NCI-H2081 treated with DMSO at 0.1 percent for 48 hours (cell line): ENCODE measurements around the gene MUSK.
"Not testable (repeated sequence)": the region's sequence is repeated elsewhere in the genome, so short reads cannot be mapped to it uniquely, and the experiment has no call there.

Source experiments
- DNase-seq: peaks from one replicate; lab custom pipeline; 2025; lab: John Stamatoyannopoulos, UW

MUSK gene

GRCh38 chr9:110763568-110763967 is 95.0 kb downstream of the MUSK start:
- no peak for DNase-seq

GRCh38 chr9:110764006-110764405 is 95.4 kb downstream of the MUSK start:
- no peak for DNase-seq

GRCh38 chr9:110765926-110766325 is 97.3 kb downstream of the MUSK start:
- DNase-seq: no peak

GRCh38 chr9:110767559-110768063 is 99.0 kb downstream of the MUSK start:
- no peak for DNase-seq

DNA sequence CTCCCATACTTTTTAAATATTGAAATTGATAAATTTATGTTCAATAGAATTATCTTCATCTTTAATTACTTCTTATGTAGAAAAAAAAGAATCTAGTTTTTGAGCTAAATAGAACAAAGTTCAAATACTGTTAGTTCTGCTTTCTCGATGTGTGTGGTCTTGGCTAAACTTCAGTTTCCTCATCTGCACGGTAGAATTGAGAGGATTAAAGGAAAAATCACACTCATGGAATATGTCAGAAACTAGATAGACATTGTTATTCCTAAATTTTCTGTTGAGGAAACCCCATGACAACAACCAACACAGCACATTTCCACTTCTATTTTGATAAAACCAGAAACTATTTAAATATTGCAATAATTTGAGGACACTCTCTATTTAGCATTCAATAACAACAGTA is 100.3 kb downstream of the MUSK start:
- no peak for DNase-seq

DNA sequence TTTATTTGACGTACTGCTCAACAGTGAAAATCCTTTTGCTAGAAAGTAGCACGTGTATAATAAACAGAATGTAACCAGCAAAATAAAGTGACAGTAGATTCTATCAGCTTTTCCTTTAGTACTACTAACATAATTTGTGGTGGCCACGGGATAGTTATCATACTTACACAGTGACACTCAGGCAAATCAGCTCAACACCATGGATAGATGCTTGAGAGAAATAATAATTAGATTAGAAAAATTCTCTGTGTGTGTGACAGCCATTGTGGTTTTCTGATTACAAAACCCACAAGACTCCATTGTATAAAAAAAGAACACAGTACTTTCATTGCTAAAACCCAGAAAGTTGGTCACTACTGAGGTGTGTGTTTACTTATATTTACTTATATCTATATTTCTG is 101.1 kb downstream of the MUSK start:
- no peak for DNase-seq

- no peak for DNase-seq
Measured at GRCh38 chr9:110775724-110776123, 107.1 kb downstream of the MUSK start.

DNA sequence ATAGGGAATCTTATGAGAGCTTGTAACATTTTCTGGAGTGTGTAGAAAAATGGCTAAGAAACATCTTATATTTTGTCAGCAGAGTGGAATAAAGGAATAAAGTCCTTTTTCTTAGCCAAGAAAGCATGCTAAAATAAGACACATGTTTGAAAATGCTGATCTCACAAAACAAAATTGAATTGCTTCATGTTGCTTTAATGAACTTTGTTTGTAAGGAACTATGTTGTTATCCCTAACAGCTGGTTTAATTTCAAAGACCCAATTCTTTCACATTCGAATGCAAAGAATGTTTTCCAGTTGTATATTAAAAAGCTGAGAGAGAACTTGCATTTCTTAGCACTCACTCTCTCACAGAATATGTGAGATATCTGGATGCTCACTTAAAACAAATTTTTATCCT is 107.6 kb downstream of the MUSK start:
- DNase-seq: no peak

DNA sequence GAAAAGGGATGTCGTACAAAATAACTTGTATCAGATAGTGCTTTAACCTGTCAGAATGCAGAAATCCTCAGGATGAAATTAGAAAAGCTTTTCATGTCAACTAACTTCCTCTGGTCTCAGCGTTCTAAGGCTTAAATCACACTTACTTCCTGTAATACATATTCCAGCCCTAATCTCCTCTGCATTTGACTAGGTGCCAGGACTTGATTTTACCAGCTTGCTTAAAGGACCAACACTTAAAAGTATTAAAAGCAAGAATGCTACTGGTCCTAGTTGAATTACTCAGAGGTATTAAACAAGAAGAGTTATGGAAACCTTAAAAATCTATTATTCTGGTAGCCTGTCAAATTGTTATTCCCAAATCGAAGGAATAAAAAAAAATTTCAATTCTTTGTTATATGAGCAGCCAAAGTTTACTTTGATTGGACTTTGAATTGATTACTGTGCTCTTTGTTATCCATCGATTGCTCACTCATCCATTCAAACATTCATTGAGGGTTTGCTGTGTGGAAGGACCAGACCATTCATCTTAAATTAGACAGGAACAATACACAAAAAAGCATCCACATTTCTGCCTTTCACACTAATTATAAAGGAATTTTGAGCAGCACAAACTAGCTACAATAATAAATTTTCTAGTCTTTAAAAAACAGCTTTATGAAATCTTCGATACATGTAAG is 108.7 kb downstream of the MUSK start:
- DNase-seq: no peak

DNA sequence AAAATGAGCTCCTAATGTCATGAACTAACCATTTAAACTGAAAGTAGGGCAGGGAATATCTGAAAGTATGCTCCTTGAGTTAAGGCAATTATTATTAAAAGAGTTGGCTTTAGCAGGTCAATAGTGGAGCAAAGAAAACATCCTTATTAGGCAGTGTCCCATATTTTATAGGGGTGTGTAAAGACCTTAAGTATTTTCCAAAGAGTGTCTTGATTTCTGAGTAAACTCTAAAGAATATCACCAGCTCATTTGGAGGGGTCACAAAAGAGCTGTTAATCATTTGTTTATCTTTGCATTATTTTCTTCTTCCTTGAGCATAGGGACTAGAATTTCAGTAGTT is 109.3 kb downstream of the MUSK start:
- DNase-seq: no peak

- no peak for DNase-seq
Measured at GRCh38 chr9:110782701-110783100, 114.1 kb downstream of the MUSK start.

DNA sequence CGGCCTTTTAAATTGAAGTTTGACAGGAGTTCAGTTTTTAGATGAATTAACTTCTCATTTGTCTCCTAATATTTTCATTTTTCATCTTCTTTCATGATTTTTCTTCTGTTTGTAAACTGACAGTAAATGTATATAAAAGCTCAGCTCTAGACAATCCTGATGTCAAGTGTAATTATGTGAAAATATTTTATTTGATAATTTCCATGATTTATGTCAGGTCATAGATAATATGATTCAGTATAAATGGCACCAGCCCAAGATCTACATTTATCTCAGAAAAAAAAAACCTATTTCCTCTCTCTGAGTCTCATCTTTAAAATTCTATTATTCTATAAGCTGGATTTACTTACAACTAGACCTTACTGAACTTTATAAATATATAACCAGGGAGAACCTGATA is 115.7 kb downstream of the MUSK start:
- DNase-seq: no peak

- DNase-seq: no peak
Measured at GRCh38 chr9:110785166-110785565, 116.6 kb downstream of the MUSK start.

- DNase-seq: not testable (repeated sequence)
Measured at GRCh38 chr9:110788396-110788795, 119.8 kb downstream of the MUSK start.

DNA sequence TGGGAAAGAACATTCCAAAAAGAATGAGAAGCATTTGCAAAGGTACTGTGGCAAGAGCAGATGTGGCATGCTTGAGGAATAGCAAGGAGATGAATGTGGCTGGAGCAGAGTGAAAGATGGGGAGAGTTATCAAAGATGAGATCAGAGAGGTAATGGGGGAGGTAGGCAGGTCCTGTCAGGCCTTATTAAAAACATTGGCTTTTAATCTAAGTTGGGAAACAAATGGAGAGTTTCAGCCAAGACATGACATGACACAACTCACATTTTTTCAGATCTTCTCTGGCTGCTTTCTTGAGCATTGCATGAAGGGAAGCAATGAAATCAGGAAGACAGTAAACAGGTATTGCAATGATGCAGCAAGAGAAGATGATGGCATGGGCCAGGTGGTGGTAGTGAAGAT is 120.3 kb downstream of the MUSK start:
- no peak for DNase-seq

DNA sequence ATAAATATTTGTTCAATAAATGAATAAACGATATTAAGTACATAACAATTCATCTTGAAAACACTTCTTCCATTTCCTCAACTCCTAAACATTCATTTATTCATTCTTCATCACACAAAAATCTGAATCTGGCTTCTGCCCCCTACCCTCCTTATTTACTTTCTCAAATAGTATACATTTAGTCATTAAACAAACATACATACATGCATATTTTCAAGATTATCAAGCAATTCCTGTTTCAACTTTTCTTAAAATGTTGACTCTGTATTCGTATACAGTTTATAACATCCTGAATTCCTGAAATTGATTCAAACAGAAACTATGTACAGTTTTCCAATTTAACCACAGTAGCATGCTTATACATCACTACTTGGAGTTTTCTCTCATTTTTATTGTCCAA is 129.0 kb downstream of the MUSK start:
- DNase-seq: no peak

- no peak for DNase-seq
Measured at GRCh38 chr9:110799396-110799795, 130.8 kb downstream of the MUSK start.

DNA sequence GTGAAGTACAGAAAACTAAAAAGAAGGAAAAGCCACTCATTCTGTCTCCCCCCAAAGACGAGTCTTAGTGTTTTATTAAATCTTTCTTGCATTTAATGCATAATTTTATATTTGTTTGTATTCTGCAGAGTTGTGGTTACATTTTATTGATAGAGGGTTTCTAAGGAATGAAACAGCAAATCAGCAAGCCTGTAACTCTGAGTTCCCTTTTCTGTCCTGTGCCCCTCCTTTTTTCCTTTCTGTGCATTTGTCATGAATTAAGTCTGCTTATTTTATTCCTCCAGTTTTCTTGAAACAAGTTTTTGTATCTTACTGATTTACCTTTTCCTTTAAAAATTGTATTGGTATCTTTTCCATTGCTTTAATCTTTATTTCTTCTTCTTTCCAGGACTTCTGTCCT is 132.8 kb downstream of the MUSK start:
- DNase-seq: no peak

- DNase-seq: no peak
Measured at GRCh38 chr9:110802416-110803035, 133.9 kb downstream of the MUSK start.

GRCh38 chr9:110807956-110808598 is 139.5 kb downstream of the MUSK start:
- no peak for DNase-seq

GRCh38 chr9:110808599-110808980 is 140.0 kb downstream of the MUSK start:
- DNase-seq: no peak

GRCh38 chr9:110809038-110809595 is 140.5 kb downstream of the MUSK start:
- DNase-seq: no peak

DNA sequence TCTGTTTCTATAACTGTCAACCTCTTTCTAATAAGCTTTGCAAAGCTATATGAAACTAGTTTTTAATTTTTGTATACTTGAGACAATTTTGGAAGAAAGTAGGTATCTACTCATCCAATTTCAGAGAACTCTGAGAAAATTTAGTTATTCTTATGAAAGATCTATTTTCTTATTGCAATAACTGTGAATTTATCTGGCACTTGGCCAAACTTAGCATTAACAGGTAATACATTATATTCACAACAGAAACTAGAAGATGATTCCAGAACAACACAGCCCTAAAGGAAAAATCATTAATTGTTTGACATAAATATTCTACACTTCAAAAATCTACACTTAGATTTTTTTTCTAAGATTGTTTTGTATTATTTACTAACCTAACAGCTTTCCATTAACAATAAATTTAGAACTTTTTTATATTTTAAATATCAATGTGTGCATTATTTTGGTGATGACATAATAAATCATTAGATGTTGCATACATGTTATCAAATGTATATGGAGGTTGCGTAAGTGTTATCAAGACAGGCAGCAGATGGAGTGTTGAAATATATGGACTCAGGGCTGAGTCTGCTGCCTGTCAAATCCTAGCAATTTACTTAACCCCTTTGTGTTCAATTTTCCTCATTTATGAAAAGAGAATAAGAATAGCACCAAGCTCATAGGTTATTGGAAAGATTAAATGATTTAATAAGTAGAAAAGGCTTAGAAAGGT is 141.8 kb downstream of the MUSK start:
- no peak for DNase-seq
